HS-27A (cell line): ENCODE measurements around the gene CAMKK2.
"Not testable (repeated sequence)": the region's sequence is repeated elsewhere in the genome, so short reads cannot be mapped to it uniquely, and the experiment has no call there.

ENCODE experiments used
- DNase-seq: peaks from one replicate; pipeline ENCODE4 v3.0.0-alpha.2; 2012; ENCODE audit warnings: low read depth, missing footprints

Gene CAMKK2

GRCh38 chr12:121298411-121298810 is 1.9 kb upstream of the CAMKK2 start:
- not testable (repeated sequence) for DNase-seq

- no peak for DNase-seq
Observed at GRCh38 chr12:121297435-121297991, 1.0 kb upstream of the CAMKK2 start.

- DNase-seq: no peak
Observed at GRCh38 chr12:121295746-121296617, 527 bp downstream of the CAMKK2 start.

GRCh38 chr12:121295116-121295745 is 1.3 kb downstream of the CAMKK2 start:
- DNase-seq: no peak

- DNase-seq: no peak
Observed at GRCh38 chr12:121294151-121294889, 2.2 kb downstream of the CAMKK2 start.

GRCh38 chr12:121293603-121294002 is 2.9 kb downstream of the CAMKK2 start:
- no peak for DNase-seq

GRCh38 chr12:121290410-121290809 is 6.1 kb downstream of the CAMKK2 start:
- DNase-seq: no peak

- no peak for DNase-seq
Observed at GRCh38 chr12:121289962-121290361, 6.5 kb downstream of the CAMKK2 start.

GRCh38 chr12:121288986-121289385 is 7.5 kb downstream of the CAMKK2 start:
- no peak for DNase-seq

GRCh38 chr12:121288158-121288845 is 8.2 kb downstream of the CAMKK2 start:
- DNase-seq: no peak

- DNase-seq: no peak
Observed at GRCh38 chr12:121287267-121287954, 9.1 kb downstream of the CAMKK2 start.

GRCh38 chr12:121285856-121286255 is 10.7 kb downstream of the CAMKK2 start:
- no peak for DNase-seq

- no peak for DNase-seq
Observed at GRCh38 chr12:121284551-121285390, 11.7 kb downstream of the CAMKK2 start.

- no peak for DNase-seq
Observed at GRCh38 chr12:121283841-121284240, 12.7 kb downstream of the CAMKK2 start.

GRCh38 chr12:121283388-121283787 is 13.1 kb downstream of the CAMKK2 start:
- DNase-seq: no peak

GRCh38 chr12:121282910-121283309 is 13.6 kb downstream of the CAMKK2 start:
- not testable (repeated sequence) for DNase-seq

GRCh38 chr12:121282072-121282742 is 14.3 kb downstream of the CAMKK2 start:
- DNase-seq: no peak

- not testable (repeated sequence) for DNase-seq
Observed at GRCh38 chr12:121281116-121281515, 15.4 kb downstream of the CAMKK2 start.

GRCh38 chr12:121280531-121280930 is 16.0 kb downstream of the CAMKK2 start:
- not testable (repeated sequence) for DNase-seq

- DNase-seq: no peak
Observed at GRCh38 chr12:121279507-121279915, 17.0 kb downstream of the CAMKK2 start.
